ENCODE data around the gene ENPP4. TPM values are rescaled to one million over a fixed set of nuclear protein-coding genes. Genes with fewer than 3 reads are reported as not detected.
"Not testable (repeated sequence)": the region's sequence is repeated elsewhere in the genome, so short reads cannot be mapped to it uniquely, and the experiment has no call there.

Gene ENPP4
- total and polyA plus RNA-seq, 7 donors, result 8.1 to 28.5 (median 19.1) TPM

DNA sequence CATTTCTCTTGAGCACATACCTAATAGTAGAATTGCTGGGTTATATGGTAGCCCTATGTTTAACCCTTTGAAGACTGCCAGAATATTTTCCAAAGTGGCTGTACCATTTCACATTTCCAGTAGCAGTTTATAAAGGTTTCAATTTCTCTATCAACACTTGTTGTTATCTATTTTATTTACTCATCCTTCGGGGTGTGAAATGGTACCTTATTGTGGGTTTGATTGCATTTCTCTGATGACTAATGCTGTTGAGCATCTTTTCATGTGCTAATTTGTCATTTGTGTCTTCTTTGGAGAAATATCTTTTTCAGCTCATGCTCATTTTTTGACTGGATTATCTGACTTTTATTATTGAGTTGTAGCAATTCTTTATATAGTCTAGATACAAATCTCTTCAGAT, 5.4 kb downstream of the ENPP4 start:
- no peaks in the 10 kb centered on the region for H3K36me3 ChIP-seq (ENCODE audit: insufficient read depth in 1 of 2, low read depth in 1 of 2)
- no peaks in the 10 kb centered on the region for H3K9me3 ChIP-seq
- TF ChIP-seq, protein P1, sequence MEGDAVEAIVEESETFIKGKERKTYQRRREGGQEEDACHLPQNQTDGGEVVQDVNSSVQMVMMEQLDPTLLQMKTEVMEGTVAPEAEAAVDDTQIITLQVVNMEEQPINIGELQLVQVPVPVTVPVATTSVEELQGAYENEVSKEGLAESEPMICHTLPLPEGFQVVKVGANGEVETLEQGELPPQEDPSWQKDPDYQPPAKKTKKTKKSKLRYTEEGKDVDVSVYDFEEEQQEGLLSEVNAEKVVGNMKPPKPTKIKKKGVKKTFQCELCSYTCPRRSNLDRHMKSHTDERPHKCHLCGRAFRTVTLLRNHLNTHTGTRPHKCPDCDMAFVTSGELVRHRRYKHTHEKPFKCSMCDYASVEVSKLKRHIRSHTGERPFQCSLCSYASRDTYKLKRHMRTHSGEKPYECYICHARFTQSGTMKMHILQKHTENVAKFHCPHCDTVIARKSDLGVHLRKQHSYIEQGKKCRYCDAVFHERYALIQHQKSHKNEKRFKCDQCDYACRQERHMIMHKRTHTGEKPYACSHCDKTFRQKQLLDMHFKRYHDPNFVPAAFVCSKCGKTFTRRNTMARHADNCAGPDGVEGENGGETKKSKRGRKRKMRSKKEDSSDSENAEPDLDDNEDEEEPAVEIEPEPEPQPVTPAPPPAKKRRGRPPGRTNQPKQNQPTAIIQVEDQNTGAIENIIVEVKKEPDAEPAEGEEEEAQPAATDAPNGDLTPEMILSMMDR (IDR thresholded peaks at IDR 0.05), result no peak
- no peak for DNase-seq
- no peak overlapping the region for H3K4me3 ChIP-seq
- H3K27ac ChIP-seq, result no peak overlapping the region
- 85 to 94% (median 92%) methylated on average over 1 of the region's 1 CpG for WGBS, 3 donors
- intact Hi-C loops (cut with DNase I), result loop anchor here in 1 of 2 donors (10.0 kb wide), 1 partner anchor 90 kb away; no protein-coding TSS in a partner anchor
- ATAC-seq, result no peak
- H3K27me3 ChIP-seq (ENCODE audit: insufficient read depth in 3 of 3, low read length in 2 of 3), result no peaks in the 10 kb centered on the region
- peaks cover 26% of the 10 kb centered on the region for H3K4me1 ChIP-seq

DNA sequence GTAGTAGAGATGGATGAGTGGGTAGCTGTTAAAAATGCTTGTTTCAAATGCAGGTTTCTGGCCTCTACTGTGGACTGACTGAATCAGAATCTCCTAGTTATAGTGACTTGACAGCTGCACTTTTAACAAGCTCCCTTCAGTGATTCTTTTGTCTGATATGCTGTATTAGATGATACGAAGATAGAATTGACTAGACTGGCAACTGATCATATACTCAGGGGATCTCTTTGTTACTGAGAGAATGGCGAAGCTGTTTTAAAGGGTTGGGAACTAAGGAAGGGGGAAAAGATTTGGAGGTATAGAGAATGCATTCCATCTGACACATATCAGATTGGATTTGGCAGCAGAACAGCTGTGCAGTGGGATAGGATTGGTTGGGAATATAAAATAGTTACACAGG, 7.0 kb downstream of the ENPP4 start:
- 23 to 63% (median 36%) methylated on average over 2 of the region's 2 CpGs for WGBS, 3 donors
- TF ChIP-seq, protein P1 (IDR thresholded peaks at IDR 0.05), result no peak
- no peaks in the 10 kb centered on the region for H3K9me3 ChIP-seq
- H3K4me3 ChIP-seq, result no peak overlapping the region
- intact Hi-C loops (cut with DNase I), result loop anchor here in 1 of 2 donors (10.0 kb wide), 1 partner anchor 92 kb away; no protein-coding TSS in a partner anchor
- H3K4me1 ChIP-seq, result peaks cover 21% of the 10 kb centered on the region
- H3K27ac ChIP-seq, result no peak overlapping the region
- H3K36me3 ChIP-seq (ENCODE audit: insufficient read depth in 1 of 2, low read depth in 1 of 2), result peaks cover 0 to 3% of the 10 kb centered on the region in 2 donors
- no peaks in the 10 kb centered on the region for H3K27me3 ChIP-seq (ENCODE audit: insufficient read depth in 3 of 3, low read length in 2 of 3)
- ATAC-seq (peak in 1 of 4 donors; percentile 21), DNase-seq (no peak)

DNA sequence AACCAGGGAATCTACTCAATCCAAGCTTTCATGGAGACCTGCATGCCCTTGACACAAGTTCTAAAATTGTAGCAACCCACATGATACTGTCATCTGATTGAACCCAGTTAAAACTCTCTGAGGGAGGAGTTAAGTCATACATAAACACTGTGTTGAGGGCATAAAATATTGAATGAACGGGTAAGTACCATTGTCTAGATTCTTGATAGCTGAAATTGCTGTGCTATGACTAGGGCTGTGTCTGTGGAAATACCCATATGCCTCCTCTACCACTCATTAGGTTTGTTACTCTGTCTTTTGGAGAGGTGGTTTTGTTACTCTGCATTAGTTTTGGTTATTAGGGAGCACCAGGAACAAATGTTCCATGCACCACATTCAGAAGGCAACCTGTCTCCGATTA, 7.6 kb downstream of the ENPP4 start:
- Histone ChIP-seq H3K27ac (no peak overlapping the region), H3K4me3 (no peak overlapping the region), H3K9me3 (no peaks in the 10 kb centered on the region), H3K36me3 (ENCODE audit: insufficient read depth in 1 of 2, low read depth in 1 of 2) (peaks cover 0 to 4% of the 10 kb centered on the region in 2 donors), H3K27me3 (ENCODE audit: insufficient read depth in 3 of 3, low read length in 2 of 3) (no peaks in the 10 kb centered on the region), H3K4me1 (peaks cover 21% of the 10 kb centered on the region)
- peak in 1 of 4 donors; percentile 23 for ATAC-seq
- intact Hi-C loops (cut with DNase I), result loop anchor here in 1 of 2 donors (10.0 kb wide), 1 partner anchor 93 kb away; no protein-coding TSS in a partner anchor
- WGBS, 3 donors, result 55 to 82% (median 68%) methylated on average over 2 of the region's 2 CpGs
- no peak for DNase-seq
- TF ChIP-seq, protein P1 (IDR thresholded peaks at IDR 0.05), result no peak

DNA sequence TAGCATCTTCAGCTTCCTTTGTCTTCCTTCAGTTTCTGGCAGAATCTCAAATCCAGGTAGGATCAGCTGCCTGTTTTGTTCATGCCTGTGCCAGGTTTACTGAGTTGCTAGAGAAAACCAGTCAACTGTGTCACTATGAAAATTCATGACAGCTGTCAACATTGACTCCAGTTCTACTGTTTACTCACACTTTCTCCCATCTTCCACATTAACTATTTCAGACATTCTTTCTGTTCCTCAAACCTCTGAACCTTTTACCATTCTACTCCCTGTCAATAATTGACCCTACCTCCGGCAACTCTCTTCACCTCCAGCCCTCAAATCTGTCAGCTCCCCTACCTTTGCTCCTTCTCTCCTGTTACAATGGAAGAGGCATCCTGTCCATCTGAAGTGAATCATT, 8.5 kb downstream of the ENPP4 start:
- H3K27ac ChIP-seq, result no peak overlapping the region
- TF ChIP-seq, protein P1 (IDR thresholded peaks at IDR 0.05), result no peak
- intact Hi-C loops (cut with DNase I), result loop anchor here in 1 of 2 donors (10.0 kb wide), 1 partner anchor 93 kb away; no protein-coding TSS in a partner anchor
- H3K36me3 ChIP-seq (ENCODE audit: insufficient read depth in 1 of 2, low read depth in 1 of 2), result peaks cover 0 to 11% of the 10 kb centered on the region in 2 donors
- no peaks in the 10 kb centered on the region for H3K9me3 ChIP-seq
- DNase-seq, result no peak
- no peak overlapping the region for H3K4me3 ChIP-seq
- H3K4me1 ChIP-seq, result peaks cover 16% of the 10 kb centered on the region
- no peaks in the 10 kb centered on the region for H3K27me3 ChIP-seq (ENCODE audit: insufficient read depth in 3 of 3, low read length in 2 of 3)
- WGBS, 3 donors, result 92 to 95% (median 94%) methylated on average over 1 of the region's 1 CpG
- ATAC-seq, result no peak

DNA sequence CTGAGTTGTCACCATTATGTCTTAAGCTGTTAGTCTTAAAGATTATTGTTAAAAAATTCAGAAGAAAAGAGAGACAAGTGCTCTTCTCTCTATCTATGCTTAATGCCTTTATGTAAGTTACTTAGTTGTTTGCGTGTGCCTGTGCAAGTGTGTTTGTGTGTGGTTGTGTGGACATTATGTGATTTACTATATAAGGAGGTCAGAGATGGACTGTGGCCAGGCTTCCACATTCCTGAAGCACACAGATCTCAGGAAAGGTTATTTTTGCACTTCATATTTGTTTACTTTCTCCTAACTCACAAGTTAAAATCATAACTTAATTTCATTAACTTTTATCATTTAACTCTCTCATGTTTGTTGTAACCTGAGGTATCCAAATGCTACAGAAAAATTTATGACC, 14.5 kb downstream of the ENPP4 start:
- TF ChIP-seq, protein P1 (IDR thresholded peaks at IDR 0.05), result no peak
- H3K27me3 ChIP-seq (ENCODE audit: insufficient read depth in 3 of 3, low read length in 2 of 3), result no peaks in the 10 kb centered on the region
- no peak for ATAC-seq
- 44 to 65% (median 51%) methylated on average over 1 of the region's 1 CpG for WGBS, 3 donors
- intact Hi-C loops (cut with DNase I), result no loop called here
- H3K9me3 ChIP-seq, result no peaks in the 10 kb centered on the region
- H3K36me3 ChIP-seq (ENCODE audit: insufficient read depth in 1 of 2, low read depth in 1 of 2), result peaks cover 0 to 15% of the 10 kb centered on the region in 2 donors
- H3K27ac ChIP-seq, result no peak overlapping the region
- H3K4me3 ChIP-seq, result no peak overlapping the region
- H3K4me1 ChIP-seq, result peaks cover 10% of the 10 kb centered on the region
- no peak for DNase-seq

DNA sequence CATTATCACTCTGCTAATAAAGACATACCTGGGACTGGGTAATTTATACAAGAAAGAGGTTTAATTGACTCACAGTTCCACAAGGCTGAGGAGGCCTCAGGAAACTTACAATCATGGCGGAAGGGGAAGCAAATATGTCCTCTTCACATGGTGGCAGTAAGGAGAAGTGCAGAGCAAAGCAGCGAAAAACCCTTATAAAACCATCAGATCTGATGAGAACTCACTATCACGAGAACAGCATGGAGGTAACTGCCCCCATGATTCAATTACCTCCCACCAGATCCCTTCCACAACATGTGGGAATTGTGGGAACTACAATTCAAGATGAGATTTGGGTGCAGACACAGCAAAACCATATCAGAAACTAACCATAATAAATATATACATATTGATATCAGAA, 19.3 kb downstream of the ENPP4 start:
- DNase-seq; H3K4me3 ChIP-seq; H3K9me3 ChIP-seq; H3K27ac ChIP-seq; ATAC-seq; intact Hi-C loops (cut with DNase I); H3K4me1 ChIP-seq; H3K27me3 ChIP-seq (ENCODE audit: insufficient read depth in 3 of 3, low read length in 2 of 3); H3K36me3 ChIP-seq (ENCODE audit: insufficient read depth in 1 of 2, low read depth in 1 of 2): not testable (repeated sequence)
- WGBS, 3 donors, result 91 to 97% (median 93%) methylated on average over 3 of the region's 3 CpGs

Measured in psoas muscle (tissue), 8 donors.